ENCODE measurements around the gene BRSK1.

Gene BRSK1

DNA sequence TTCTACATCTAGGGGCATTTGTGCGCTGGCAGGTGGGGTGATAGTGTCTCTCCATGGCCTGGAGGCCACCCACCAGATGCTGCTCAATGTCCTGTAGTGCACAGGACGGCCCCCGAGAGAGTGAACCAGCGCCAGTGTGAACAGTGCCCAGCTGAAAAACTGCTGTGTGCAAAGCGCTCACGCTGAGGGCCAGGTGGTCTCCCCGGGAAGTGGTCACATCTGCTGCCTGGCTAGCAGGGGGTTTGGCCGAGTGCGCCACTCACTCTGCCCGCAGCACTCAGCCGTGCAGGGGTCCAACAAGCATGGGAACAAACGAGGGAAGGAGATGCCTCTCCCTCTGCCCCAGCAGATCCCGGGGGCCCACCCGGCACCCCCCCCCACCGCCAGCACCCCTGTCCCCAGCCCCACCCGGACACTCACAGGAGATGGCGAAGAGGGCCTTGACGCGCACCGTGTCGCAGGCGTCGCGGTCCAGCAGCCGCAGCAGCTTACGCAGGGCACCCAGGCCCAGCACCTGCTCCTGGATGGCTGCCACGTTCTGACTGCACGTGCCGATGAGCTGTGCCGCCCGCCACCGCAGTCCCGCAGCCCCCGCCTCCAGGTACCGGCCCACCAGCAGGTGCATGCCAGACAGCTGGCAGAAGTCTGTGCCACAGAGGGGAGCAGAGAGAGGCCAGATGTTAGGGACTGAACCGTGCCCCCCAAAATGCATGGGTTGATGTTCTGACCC, 9.7 kb upstream of the BRSK1 start:
- no peak for DNase-seq

DNA sequence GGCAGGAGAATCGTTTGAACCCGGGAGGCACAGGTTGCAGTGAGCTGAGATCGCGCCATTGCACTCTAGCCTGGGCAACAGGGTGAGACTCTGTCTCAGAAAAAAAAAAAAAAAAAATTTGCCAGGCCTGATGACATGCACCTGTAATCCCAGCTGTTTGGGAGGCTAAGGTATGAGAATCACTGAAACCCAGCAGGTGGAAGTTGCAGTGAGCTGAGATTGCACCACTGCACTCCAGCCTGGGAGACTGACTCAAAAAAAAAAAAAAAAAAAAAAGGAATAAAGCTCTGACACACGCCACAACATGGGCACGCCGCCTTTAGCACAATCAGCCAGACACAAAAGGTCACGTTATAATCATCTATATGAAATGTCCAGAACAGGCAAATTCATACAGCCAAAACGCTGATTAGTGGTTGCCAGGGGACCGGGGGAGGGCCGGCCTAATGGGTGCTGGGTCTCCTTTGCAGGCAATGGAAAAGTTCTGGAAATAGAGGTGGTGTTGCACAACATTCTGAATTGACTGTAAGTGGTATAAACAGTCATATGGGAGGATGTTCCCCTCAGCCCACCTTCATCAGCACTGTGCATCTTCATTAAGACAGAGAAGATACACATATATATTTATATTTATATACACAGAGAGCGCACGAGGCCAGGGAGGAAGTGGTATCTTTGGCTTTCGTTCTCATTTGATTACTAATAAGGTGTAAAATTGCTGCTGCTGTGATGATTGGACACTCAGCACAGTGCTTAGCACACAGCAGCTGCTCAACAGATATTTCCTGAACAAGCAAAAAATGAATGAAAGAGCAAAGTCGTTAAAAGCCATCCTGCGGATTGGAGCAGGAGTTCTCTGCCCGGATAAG, 7.7 kb upstream of the BRSK1 start:
- DNase-seq: no peak

DNA sequence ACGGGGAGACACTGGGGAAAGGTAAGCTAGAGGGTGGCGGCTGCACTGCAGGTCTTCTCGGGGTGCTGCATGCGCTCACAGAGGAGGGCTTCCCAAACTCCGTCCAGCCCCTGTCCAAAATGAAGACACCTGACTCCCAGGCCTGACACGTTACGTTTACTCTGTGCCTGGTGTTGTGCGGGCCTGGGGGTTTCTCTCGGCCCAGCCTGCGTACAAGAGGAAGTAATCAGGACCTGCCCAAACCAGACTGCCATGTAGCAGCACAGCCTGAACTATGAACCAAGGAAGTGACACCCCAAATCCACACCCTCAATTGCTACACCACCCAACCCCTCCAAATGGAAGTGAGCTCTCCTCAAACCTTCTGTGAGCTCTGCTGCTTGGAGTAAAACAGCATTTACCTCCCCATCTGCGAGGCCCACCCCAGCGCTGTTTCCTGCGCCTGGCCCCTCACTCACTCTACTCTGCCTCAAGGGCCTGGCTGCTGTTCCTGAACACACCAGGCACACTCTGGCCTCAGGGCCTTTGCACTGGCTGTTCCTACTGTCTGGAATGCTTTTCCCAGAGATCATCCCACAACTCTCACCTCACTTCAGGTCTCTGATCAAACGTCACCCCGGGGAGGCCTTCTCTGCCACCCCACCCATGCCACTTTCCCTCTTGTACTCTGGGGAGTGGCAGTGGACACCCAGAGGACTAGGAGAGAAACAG, 6.9 kb upstream of the BRSK1 start:
- DNase-seq: peak in 1 of 2 donors; percentile 29

DNA sequence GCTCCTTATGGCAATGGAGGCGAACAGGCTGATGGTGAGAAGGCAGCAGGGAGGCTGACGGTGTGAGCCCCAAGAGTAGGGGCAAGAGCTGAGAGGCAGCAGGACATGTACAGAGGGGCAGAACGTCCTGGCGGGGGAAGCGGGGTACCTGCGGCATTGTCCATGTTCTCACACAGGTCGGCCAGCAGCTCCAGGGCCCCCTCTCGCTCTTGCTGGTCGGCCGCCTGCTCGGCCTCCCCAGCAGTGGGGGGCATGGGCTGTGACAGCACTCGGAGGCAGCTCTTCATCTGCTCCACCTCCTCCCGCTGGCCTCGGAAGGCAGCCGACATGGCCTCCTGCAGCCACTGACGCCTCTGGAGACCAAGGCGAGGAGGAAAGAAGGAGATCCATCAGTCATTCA, 6.3 kb upstream of the BRSK1 start:
- no peak for DNase-seq

DNA sequence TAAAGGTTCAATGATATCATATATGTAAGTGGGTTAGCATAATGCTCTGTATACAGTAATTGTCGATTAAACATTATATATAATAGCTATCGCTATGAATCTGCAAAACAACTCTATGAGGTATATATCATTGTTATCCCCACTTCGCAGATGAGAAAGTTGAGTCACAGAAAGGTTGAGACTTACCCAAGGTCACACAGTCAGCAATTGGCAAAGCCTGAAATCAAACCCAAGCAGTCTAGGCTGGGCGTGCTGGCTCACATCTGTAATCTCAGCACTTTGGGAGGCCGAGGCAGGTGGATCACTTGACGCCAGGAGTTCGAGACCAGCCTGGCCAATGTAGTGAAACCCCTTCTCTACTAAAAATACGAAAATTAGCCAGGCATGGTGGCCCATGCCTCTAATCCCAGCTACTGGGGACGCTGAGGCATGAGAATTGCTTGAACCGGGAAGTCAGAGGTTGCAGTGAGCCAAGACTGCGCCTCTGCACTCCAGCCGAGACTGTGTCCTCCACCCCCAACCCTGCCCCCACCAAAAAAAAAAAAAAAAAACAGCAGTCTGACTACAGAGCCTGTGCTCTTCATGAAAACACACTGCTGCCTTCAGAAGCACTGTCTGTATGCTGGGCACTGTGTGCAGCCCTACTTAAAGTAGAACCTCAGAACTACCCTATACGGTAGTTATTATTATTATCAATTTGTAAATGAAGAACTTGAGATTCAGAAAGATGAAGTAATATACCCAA, 5.2 kb upstream of the BRSK1 start:
- DNase-seq: no peak

- DNase-seq: no peak
These were observed 4.5 kb upstream of the BRSK1 start for GRCh38 chr19:55279340-55279739.

- DNase-seq: peak; percentile 84 to 89
These were observed 3.8 kb upstream of the BRSK1 start, which contains the start of gene HSPBP1 for GRCh38 chr19:55279770-55280643. TSS of gene HSPBP1 (minus strand) at chr19:55280110. CDS start at chr19:55279608, 502 bp downstream.

DNA sequence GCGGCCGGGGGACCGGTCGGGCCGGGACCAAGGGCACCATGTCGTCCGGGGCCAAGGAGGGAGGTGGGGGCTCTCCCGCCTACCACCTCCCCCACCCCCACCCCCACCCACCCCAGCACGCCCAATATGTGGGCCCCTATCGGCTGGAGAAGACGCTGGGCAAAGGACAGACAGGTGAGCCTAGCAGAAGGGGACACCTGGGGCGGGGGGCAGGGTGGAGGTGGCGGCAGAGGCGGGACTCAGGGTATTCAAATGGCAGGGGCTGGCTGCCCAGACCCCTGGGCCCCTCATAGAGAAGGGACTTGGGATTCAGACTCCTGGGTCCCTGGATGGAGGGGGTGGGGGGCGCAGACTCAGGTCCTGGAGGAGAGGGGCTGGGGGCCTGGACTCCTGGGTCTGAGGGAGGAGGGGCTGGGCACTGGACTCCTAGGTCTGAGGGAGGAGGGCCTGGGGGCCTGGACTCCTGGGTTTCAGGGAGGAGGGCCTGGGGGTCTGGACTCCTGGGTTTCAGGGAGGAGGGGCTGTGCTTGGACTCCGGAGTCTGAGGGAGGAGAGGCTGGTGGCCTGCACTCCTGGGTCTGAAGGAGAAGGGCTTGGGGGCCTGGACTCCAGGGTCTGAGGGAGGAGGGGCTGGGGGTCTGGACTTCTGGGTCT, 735 bp downstream of the BRSK1 start:
- no peak for DNase-seq

GRCh38 chr19:55285229-55285890, 1.6 kb downstream of the BRSK1 start:
- DNase-seq: no peak

GRCh38 chr19:55287361-55288079, 3.7 kb downstream of the BRSK1 start:
- no peak for DNase-seq

- DNase-seq: no peak
These were observed 5.5 kb downstream of the BRSK1 start for GRCh38 chr19:55289117-55289796.

- peak in 1 of 2 donors; percentile 13 for DNase-seq
These were observed 13.5 kb downstream of the BRSK1 start for GRCh38 chr19:55297267-55297666.

DNA sequence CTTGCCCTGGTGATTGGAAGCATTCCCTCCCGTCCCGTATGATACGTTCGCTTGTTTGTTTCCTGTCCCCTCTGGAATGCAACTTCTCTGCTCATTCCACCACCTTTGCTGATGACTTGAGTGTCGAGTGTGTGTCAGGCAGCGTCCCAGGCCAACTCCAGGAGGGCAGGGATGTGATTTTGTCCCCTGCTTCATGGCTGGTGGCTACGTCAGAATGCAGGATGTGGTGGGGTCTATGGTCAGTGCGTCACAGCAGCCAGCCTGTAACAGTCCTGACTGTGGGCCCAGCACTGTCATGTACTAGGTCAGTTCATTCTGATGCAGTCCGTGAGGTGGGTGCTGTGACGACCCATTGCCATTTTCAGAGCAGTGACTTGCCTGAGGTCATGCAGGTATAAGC, 16.2 kb downstream of the BRSK1 start:
- DNase-seq: no peak

DNA sequence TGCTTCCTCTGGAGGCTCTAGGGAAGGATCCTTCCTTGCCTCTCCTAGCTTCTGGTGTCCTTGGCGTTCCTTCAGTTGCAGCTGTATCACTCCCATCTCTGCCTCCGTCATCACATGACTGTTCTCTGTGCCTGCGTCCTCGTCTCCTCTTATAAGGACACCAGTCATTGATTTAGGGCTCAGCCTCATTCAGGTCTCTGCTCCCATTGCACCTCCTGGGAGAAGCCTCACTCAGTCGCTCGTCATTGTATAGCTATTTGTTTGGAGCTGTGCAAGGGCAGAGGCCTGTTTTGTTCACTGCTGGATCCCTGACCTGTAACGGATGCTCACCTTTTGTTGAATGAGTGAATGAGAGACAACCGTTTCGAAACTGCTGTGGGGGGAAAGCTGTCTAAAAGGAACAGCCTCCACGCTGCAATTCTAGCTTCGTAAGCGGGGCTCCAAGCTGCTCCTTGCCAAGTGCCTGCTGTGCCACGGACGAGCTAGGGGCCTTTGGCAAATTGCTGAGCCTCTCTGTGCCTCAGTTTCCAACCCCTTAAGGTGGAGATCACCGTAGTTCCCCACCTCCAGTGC, 17.2 kb downstream of the BRSK1 start:
- no peak for DNase-seq

DNA sequence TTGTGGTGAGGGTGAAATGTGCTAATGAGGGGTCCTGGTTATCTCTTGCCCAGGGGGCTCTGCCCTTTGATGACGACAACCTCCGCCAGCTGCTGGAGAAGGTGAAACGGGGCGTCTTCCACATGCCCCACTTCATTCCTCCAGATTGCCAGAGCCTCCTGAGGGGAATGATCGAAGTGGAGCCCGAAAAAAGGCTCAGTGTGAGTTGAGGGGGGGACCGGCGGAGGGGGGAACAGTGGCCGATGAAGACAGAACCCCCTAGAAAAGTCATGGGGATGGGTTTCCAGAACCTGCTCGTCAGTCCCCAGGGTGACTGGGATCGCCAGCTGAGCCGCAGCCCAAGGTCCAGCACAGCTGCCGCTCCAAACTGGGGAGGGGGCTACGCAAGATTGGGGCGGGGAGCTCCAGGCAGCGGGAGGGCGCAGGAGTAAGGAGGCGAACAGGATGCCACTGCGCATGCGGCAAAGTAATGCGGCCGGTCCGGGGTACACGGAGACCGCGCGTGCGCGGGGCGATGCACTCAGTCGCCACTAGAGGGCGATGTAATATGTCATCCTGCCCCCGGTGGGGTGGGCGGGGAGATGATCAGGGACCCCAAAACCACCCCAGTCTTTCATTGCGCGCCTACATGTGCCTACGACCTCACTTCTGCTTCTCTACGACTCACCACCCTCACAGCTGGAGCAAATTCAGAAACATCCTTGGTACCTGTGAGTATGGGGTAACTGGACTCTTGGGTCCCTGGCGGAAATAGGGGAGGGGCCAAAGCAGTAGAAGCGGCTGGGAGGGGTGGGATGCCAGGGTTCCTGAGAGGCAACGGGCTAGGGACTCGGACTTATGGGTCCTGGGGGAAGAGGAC, 17.9 kb downstream of the BRSK1 start:
- DNase-seq: peak; percentile 82 to 90

GRCh38 chr19:55302318-55302703, 18.5 kb downstream of the BRSK1 start:
- DNase-seq: no peak

GRCh38 chr19:55303477-55303876, 19.7 kb downstream of the BRSK1 start:
- DNase-seq: no peak

Measured in inflammatory macrophage (primary cell).